Skeletal muscle satellite cell (primary cell): ENCODE measurements around the gene MUC4.
"Not testable (repeated sequence)": the region's sequence is repeated elsewhere in the genome, so short reads cannot be mapped to it uniquely, and the experiment has no call there.

Experiments
- H3K27me3 ChIP-seq: 2 replicates; pipeline ENCODE4 v1.7.0; 2013; ENCODE audit warnings: low read length; ENCODE audit not compliant: control insufficient read depth, insufficient read depth
- H3K36me3 ChIP-seq: 2 replicates; pipeline ENCODE4 v1.7.0; 2013; ENCODE audit warnings: mild to moderate bottlenecking, control low read depth, low read length; ENCODE audit not compliant: insufficient read depth
- H3K4me1 ChIP-seq: 2 replicates; pipeline ENCODE4 v1.7.0; 2013; ENCODE audit warnings: low read length; ENCODE audit not compliant: control insufficient read depth, insufficient read depth
- H3K4me2 ChIP-seq: 2 replicates; pipeline ENCODE4 v1.7.0; 2013; ENCODE audit warnings: mild to moderate bottlenecking, low read length
- H3K4me3 ChIP-seq: 2 replicates; pipeline ENCODE4 v1.7.0; 2013; ENCODE audit warnings: low read length
- H3K9ac ChIP-seq: 2 replicates; pipeline ENCODE4 v1.7.0; 2013; ENCODE audit warnings: mild to moderate bottlenecking, low read depth, low read length, moderate library complexity
- H3K9me3 ChIP-seq: replicated peaks from 2 replicates; pipeline ENCODE4 v1.7.0; 2013; ENCODE audit warnings: mild to moderate bottlenecking, control low read depth, low read length

The MUC4 gene

DNA sequence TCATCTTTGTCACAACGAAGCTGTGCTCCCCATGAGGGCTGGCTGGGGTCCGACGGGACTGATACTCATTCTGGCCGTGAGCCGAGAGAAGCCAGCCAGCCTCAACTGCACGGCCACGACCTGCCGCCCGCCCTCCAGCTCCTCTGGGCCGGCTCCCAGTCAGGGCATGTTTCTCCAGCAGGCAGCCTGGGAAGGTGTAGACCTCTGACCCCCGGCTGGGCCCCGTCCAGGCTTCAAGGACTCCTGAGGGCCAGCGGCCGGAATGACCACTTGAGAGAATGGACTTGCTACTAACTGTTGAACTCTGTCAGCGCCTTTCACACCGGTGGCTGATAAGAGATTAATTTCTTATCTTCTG lies 18.1 kb upstream of the MUC4 start:
- H3K4me1 ChIP-seq: no peaks in the 10 kb centered on the region
- no peak overlapping the region for H3K4me3 ChIP-seq
- H3K36me3 ChIP-seq: no peaks in the 10 kb centered on the region
- H3K9ac ChIP-seq: no peak overlapping the region
- no peak overlapping the region for H3K4me2 ChIP-seq
- no peaks in the 10 kb centered on the region for H3K9me3 ChIP-seq
- H3K27me3 ChIP-seq: peaks cover 23% of the 10 kb centered on the region

DNA sequence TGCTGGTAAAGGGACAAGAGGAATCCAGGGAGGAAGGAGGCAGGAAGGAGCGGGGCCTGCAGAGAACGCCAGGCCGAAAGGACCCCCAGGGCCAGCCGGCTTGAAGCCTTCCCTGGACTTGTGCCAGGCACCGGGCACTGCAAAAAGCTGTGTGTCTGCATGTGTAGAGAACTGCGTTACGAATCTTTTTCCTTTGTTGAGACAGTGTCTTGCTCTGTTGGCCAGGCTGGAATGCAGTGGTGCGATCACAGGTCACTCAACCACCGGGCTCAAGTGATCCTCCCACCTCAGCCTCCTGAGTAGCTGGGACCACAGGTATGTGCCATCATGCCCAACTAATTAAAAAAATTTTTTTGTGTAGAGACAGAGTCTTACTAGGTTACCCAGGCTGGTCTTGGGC lies 17.0 kb upstream of the MUC4 start:
- Histone ChIP-seq H3K27me3 (peaks cover 25% of the 10 kb centered on the region), H3K9ac (no peak overlapping the region), H3K36me3 (no peaks in the 10 kb centered on the region), H3K4me3 (no peak overlapping the region), H3K4me1 (no peaks in the 10 kb centered on the region), H3K4me2 (no peak overlapping the region), H3K9me3 (no peaks in the 10 kb centered on the region)

DNA sequence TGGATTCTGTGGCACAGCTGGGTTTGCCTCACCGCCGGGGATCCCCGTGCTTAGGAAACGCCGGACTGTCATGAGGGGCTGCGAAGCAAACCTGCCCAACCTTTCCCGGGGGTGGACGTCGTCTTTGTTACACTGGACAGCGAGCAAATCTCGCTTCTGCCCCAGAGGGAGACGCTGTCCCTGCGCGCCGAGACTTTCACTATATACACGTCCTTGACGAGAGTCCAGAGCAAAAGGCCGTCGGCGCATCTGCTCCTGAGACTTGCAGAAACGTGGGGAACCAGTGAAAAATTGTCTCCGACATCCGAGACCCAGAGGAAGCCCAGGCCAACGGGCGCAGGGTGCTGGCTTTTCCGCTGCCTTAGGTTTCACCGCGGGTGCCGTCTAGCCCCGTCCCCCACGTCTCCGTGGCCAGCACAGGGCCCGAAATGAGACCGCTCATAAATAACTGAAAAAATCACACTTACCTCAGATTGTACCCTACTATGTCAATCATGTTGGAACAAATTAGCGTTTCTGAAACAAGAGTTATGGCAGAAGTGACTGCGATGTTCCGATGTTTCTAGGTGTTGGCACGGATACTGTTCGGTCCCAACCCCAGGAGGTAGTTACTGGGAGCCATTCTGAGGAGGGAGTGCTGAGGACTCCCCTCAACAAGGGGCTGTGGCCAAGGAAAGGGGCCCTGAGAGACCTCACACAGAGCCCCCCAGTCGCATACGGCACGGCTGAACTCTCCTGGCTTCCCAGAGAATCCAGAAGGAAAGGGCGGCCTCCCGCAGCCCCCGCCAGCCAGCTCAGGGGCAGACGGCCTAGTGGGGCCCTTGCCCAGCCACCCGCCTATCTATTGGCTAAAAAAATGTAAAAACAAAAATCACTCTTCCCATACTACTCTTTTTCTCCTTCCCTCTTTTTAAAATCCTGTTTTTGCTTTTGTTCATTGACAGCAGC lies 14.4 kb upstream of the MUC4 start:
- Histone ChIP-seq H3K4me3 (no peak overlapping the region), H3K36me3 (no peaks in the 10 kb centered on the region), H3K27me3 (peaks cover 28% of the 10 kb centered on the region), H3K4me2 (no peak overlapping the region), H3K9ac (no peak overlapping the region), H3K4me1 (no peaks in the 10 kb centered on the region), H3K9me3 (no peaks in the 10 kb centered on the region)

DNA sequence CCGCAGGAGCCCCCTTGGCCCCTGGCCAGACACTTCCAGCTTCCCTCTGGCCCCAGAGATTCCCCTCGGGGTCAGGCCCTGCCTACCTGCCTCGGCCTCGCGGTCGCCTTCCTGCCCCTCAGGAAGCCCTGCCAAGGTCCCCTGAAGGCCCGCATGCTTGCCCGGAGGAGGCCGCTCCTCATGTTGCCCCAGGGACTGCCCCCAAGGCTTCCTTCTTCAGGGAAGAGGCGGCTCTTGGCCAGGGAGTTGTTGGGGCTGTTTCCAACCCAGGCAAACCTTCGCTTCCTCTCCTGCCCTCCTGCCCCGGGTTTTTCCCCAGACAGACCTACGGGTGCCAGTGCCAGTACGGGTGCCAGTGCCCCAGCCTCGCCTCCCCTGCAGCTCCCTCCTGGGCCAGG lies 13.5 kb upstream of the MUC4 start:
- Histone ChIP-seq H3K9ac (no peak overlapping the region), H3K9me3 (no peaks in the 10 kb centered on the region), H3K4me3 (no peak overlapping the region), H3K27me3 (peaks cover 35% of the 10 kb centered on the region), H3K4me1 (no peaks in the 10 kb centered on the region), H3K4me2 (no peak overlapping the region), H3K36me3 (no peaks in the 10 kb centered on the region)

DNA sequence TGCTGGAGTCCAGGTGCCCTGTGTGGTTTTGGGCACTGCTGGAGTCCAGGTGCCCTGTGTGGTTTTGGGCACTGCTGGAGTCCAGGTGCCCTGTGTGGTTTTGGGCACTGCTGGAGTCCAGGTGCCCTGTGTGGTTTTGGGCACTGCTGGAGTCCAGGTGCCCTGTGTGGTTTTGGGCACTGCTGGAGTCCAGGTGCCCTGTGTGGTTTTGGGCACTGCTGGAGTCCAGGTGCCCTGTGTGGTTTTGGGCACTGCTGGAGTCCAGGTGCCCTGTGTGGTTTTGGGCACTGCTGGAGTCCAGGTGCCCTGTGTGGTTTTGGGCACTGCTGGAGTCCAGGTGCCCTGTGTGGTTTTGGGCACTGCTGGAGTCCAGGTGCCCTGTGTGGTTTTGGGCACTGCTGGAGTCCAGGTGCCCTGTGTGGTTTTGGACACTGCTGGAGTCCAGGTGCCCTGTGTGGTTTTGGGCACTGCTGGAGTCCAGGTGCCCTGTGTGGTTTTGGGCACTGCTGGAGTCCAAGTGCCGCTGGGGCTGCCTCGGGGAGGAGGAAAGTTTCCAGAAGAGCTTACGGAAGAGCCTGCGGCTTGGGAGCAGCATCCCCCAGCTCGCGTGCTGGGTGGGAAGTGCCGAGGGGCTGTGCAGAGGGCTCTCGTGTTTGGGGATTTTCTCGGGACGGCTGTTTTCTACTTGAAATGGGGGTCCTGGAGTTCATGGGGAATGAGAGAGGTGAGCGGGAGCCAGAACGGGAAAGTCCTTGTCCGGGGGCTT lies 12.9 kb upstream of the MUC4 start:
- H3K4me1 ChIP-seq, H3K9me3 ChIP-seq, H3K9ac ChIP-seq, H3K36me3 ChIP-seq, H3K4me3 ChIP-seq, H3K4me2 ChIP-seq: not testable (repeated sequence)
- H3K27me3 ChIP-seq: peaks cover 36% of the 10 kb centered on the region

DNA sequence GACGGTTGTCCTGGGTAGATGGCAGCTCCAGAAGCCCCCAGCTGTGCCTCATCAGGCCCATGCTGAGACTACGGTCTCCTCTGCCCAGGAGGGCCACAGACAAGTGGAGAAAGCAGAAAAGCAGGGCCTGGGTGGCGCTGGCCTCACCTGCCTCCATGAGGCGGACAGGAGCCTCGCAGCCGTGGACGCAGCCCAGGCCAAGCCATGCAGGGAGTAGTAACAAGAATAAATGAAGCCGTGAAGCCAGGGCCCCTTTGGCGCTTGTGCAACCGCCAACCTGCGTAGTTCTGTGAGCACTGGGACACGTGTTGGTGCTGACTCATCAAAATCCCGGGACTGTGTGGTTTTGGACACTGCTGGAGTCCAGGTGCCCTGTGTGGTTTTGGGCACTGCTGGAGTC lies 12.3 kb upstream of the MUC4 start:
- H3K9me3 ChIP-seq: no peaks in the 10 kb centered on the region
- peaks cover 34% of the 10 kb centered on the region for H3K27me3 ChIP-seq
- no peak overlapping the region for H3K4me3 ChIP-seq
- H3K9ac ChIP-seq: no peak overlapping the region
- H3K4me2 ChIP-seq: no peak overlapping the region
- no peaks in the 10 kb centered on the region for H3K4me1 ChIP-seq
- H3K36me3 ChIP-seq: no peaks in the 10 kb centered on the region

DNA sequence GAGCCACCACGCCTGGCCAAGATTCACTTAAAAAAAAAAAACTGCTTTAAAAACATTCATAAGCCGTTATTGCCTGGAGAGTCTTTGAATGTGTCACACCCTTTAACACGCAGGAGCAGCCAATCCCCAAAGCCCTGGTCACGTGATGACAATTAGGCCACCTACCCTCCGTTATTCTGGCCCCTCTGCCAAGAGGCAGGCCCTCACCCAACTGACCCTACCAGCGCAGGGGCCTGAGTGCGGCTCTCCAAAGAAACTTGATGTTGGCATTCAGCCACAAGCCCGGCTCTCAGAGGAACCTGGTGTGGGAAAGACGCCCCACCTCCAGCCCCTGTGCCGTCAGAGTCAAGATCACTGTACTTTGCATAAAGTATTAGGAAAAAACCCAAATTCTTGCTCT lies 11.6 kb upstream of the MUC4 start:
- H3K4me2 ChIP-seq: no peak overlapping the region
- H3K27me3 ChIP-seq: peaks cover 30% of the 10 kb centered on the region
- no peak overlapping the region for H3K4me3 ChIP-seq
- H3K9me3 ChIP-seq: no peaks in the 10 kb centered on the region
- no peaks in the 10 kb centered on the region for H3K36me3 ChIP-seq
- no peak overlapping the region for H3K9ac ChIP-seq
- H3K4me1 ChIP-seq: no peaks in the 10 kb centered on the region

DNA sequence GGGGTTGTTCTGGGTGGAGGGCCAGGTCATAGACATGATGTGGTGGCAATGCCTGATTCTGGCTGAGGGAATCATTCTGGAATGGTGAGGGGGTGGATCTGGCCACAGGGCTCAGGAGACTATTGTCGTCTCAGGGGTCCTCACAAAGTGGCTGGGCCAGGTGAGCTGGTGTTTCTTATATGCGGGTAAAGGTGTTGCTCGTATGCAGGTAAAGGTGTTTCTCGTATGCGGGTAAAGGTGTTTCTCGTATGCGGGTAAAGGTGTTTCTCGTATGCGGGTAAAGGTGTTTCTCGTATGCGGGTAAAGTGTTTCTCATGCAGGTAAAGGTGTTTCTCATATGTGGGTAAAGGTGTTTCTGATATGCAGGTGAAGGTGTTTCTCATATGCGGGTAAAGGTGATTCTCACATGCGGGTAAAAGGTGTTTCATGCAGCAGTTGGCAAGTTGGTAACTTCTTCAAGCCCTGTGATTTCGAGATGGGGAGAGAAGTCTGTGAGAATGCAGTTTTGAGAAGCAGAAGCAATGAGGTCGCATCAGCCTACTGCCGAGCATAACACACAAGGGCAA lies 10.5 kb upstream of the MUC4 start:
- Histone ChIP-seq H3K27me3 (peaks cover 26% of the 10 kb centered on the region), H3K4me1 (no peaks in the 10 kb centered on the region)

DNA sequence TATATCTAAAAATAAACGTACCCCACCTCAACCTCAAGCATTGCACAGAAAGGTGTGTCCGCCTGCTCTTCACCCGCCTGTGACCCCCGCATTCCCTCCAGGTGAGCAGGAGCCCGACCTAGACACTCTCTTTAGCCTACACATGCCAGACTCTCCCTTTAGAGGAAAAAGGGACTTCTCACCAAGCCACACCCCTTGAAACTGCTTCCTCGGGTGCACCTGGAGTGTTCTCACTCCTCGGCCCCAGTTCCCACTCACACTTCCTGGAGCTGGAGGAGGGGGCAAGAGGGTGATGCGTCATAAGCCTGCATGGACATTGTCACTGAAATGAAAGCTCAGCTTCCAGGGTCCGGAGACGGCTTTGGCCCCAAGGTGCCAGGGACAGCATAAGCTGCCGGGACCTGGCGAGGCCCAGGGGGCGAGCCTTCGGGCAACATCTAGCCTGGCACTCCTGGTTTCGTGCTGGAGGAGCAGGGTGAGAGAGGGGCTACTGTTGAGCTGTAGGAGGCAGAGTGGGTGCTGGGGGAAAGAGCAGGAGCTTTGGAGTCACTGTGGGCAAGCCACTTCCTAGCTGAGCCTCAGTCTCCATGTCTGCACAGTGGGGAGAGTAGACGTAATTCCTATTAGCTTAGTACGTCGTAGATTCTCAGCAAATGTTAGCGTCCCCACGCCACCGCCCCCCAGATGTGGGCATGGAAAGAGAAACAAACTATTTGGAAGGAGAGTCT lies 9.8 kb upstream of the MUC4 start:
- Histone ChIP-seq H3K27me3 (peaks cover 26% of the 10 kb centered on the region), H3K36me3 (no peaks in the 10 kb centered on the region), H3K4me1 (no peaks in the 10 kb centered on the region), H3K9me3 (no peaks in the 10 kb centered on the region), H3K9ac (no peak overlapping the region), H3K4me2 (no peak overlapping the region), H3K4me3 (no peak overlapping the region)

More for the DNA sequence above, 10.5 kb upstream of the MUC4 start:
- Histone ChIP-seq H3K36me3 (no peaks in the 10 kb centered on the region), H3K4me2 (no peak overlapping the region), H3K9ac (no peak overlapping the region), H3K9me3 (no peaks in the 10 kb centered on the region), H3K4me3 (no peak overlapping the region)

DNA sequence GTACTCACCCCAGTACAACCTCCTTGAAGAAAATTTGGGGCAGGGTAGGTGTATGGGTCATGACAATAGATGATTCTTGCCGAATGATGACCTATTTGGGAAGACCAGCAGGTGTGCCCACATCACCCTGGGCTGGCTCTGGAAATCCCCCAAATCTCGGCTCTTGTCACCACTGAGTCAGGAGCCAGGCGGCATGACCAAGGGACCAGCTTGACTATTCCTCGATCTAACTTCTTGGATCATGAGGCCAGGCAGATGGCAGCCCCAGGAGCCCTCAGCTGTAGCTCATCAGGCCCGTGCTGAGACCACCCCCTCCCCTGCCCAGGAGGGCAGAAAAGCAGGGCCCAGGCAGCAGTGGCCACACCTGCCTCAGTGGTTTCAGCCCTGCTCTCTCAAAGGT lies 9.2 kb upstream of the MUC4 start:
- H3K4me2 ChIP-seq: no peak overlapping the region
- H3K27me3 ChIP-seq: peaks cover 26% of the 10 kb centered on the region
- H3K4me3 ChIP-seq: no peak overlapping the region
- H3K9ac ChIP-seq: no peak overlapping the region
- H3K9me3 ChIP-seq: no peaks in the 10 kb centered on the region
- no peaks in the 10 kb centered on the region for H3K4me1 ChIP-seq
- H3K36me3 ChIP-seq: no peaks in the 10 kb centered on the region

DNA sequence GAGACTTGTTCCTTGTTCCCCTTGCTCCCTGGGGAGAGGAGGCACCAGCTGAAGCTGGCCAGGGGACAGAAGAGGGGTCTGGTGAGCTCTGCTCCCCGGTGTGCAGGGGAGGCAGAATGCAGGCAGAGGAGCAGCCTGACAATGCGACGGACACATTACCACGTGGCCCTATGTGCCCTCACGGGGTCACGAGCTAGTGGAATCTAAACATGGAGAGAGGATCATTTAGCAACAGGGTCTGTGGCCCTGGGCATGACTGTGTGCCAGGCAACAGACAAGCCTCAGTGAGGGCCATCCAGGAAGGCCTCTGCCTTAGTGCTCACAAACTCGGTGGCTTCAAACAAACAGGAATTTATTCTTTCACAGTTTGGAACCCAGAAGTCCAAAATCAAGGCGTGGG lies 8.5 kb upstream of the MUC4 start:
- peaks cover 26% of the 10 kb centered on the region for H3K27me3 ChIP-seq
- no peaks in the 10 kb centered on the region for H3K9me3 ChIP-seq
- H3K4me3 ChIP-seq: no peak overlapping the region
- no peak overlapping the region for H3K9ac ChIP-seq
- H3K4me2 ChIP-seq: no peak overlapping the region
- H3K36me3 ChIP-seq: no peaks in the 10 kb centered on the region
- H3K4me1 ChIP-seq: no peaks in the 10 kb centered on the region
